Neural progenitor cell (in vitro differentiated cells): ENCODE results near the gene PNMT. TPM values are rescaled to one million over a fixed set of nuclear protein-coding genes. Genes with fewer than 3 reads are reported as not detected.

ENCODE experiments used
- DNase-seq: peaks from one replicate; pipeline ENCODE4 v3.0.0-alpha.2; 2016; ENCODE audit warnings: low spot score
- H2AFZ ChIP-seq: fragments of 200-600 bp; sonication (generic); replicated peaks from 2 replicates; pipeline ENCODE4 v1.6.1; 2016; ENCODE audit warnings: antibody characterized with exemption
- H3F3A ChIP-seq: fragments of 200-600 bp; sonication (generic); 2 replicates; pipeline ENCODE4 v1.6.1; 2016; ENCODE audit warnings: antibody characterized with exemption, low read depth
- H3K27ac ChIP-seq: fragments of 200-600 bp; sonication (generic); 2 replicates; pipeline ENCODE4 v1.5.1; 2016; ENCODE audit warnings: mild to moderate bottlenecking
- H3K27me3 ChIP-seq: fragments of 200-600 bp; sonication (generic); 2 replicates; pipeline ENCODE4 v1.6.1; 2016; ENCODE audit warnings: mild to moderate bottlenecking, moderate library complexity
- H3K36me3 ChIP-seq: fragments of 200-600 bp; sonication (generic); 2 replicates; pipeline ENCODE4 v1.5.1; 2016
- H3K4me1 ChIP-seq: fragments of 200-600 bp; sonication (generic); 2 replicates; pipeline ENCODE4 v1.6.1; 2016; ENCODE audit warnings: mixed run types
- H3K4me2 ChIP-seq: fragments of 200-600 bp; sonication (generic); 2 replicates; pipeline ENCODE4 v1.6.1; 2016
- H3K4me3 ChIP-seq: fragments of 200-600 bp; sonication (generic); 2 replicates; pipeline ENCODE4 v1.5.1; 2016
- H3K79me2 ChIP-seq: fragments of 200-600 bp; sonication (generic); 2 replicates; pipeline ENCODE4 v1.6.1; 2016; ENCODE audit warnings: low read depth
- H3K9ac ChIP-seq: fragments of 200-600 bp; sonication (generic); 2 replicates; pipeline ENCODE4 v1.6.1; 2016
- H3K9me3 ChIP-seq: fragments of 200-600 bp; sonication (generic); 2 replicates; pipeline ENCODE4 v1.5.1; 2016; ENCODE audit warnings: low read depth
- H4K20me1 ChIP-seq: fragments of 200-600 bp; sonication (generic); 2 replicates; pipeline ENCODE4 v1.6.1; 2016; ENCODE audit warnings: low read depth
- H3K27ac Mint-ChIP-seq: 3 replicates; pipeline ENCODE4 v1.8.0; 2021; ENCODE audit warnings: mixed read lengths
- H3K27me3 Mint-ChIP-seq: 2 replicates; pipeline ENCODE4 v1.8.0; 2022; ENCODE audit warnings: low read depth, mild to moderate bottlenecking, inconsistent platforms, moderate library complexity, mixed read lengths; ENCODE audit not compliant: insufficient read depth
- H3K36me3 Mint-ChIP-seq: 3 replicates; pipeline ENCODE4 v1.8.0; 2021; ENCODE audit warnings: mixed read lengths
- H3K4me1 Mint-ChIP-seq: 3 replicates; pipeline ENCODE4 v1.8.0; 2021; ENCODE audit warnings: mixed read lengths
- H3K4me3 Mint-ChIP-seq: 3 replicates; pipeline ENCODE4 v1.8.0; 2021; ENCODE audit warnings: mild to moderate bottlenecking, moderate library complexity, mixed read lengths
- H3K9me3 Mint-ChIP-seq: 3 replicates; pipeline ENCODE4 v1.8.0; 2020; ENCODE audit warnings: mixed read lengths
- CTCF ChIP-seq: fragments of 200-600 bp; sonication (generic); IDR thresholded peaks from 2 replicates; pipeline ENCODE4 v1.5.1; 2017; ENCODE audit warnings: antibody characterized with exemption, mild to moderate bottlenecking
- EZH2 ChIP-seq: fragments of 200-600 bp; sonication (generic); IDR thresholded peaks from 2 replicates; pipeline ENCODE4 v1.6.1; 2017; ENCODE audit warnings: antibody characterized with exemption, mild to moderate bottlenecking, moderate library complexity
- EZH2phosphoT487 ChIP-seq: fragments of 200-600 bp; sonication (generic); IDR thresholded peaks from 2 replicates; pipeline ENCODE4 v1.6.1; 2017; ENCODE audit warnings: antibody characterized with exemption
- total RNA-seq: library from RNA; depleted of rRNA; stranded (reverse); fragments of >200 nt; gene quantifications from 2 replicates; pipeline ENCODE4 v1.2.3, GENCODE V29; 2015; ENCODE audit warnings: low replicate concordance

The PNMT gene
- total RNA-seq, 1 donor from 2014 or later = not detected

- Histone ChIP-seq H3K4me3 (peak overlapping the region; percentile 67), H3K27ac (no peak overlapping the region)
- H3K36me3 Mint-ChIP-seq = peaks cover 2% of the 10 kb centered on the region
These were observed 29.9 kb upstream of the PNMT start for GRCh38 chr17:39638317-39638716.

GRCh38 chr17:39639043-39639442, 29.2 kb upstream of the PNMT start:
- H2AFZ ChIP-seq = no peak overlapping the region
- Mint-ChIP-seq H3K27ac (no peak overlapping the region), H3K4me1 (peaks cover 54% of the 10 kb centered on the region), H3K27me3 (peaks cover 7% of the 10 kb centered on the region), H3K9me3 (no peaks in the 10 kb centered on the region), H3K4me3 (peak overlapping the region; percentile 71), H3K36me3 (peaks cover 2% of the 10 kb centered on the region)
- H3K36me3 ChIP-seq = no peaks in the 10 kb centered on the region
- no peaks in the 10 kb centered on the region for H3K27me3 ChIP-seq
- peaks cover 58% of the 10 kb centered on the region for H3K79me2 ChIP-seq
- H3K27ac ChIP-seq = no peak overlapping the region
- no peak overlapping the region for H3K4me3 ChIP-seq
- DNase-seq = no peak
- H3K4me2 ChIP-seq = no peak overlapping the region
- peaks cover 62% of the 10 kb centered on the region for H4K20me1 ChIP-seq
- H3K9ac ChIP-seq = no peak overlapping the region
- no peaks in the 10 kb centered on the region for H3K9me3 ChIP-seq
- no peak for TF ChIP-seq EZH2
- TF ChIP-seq EZH2phosphoT487 = no peak
- TF ChIP-seq CTCF = no peak
- peaks cover 36% of the 10 kb centered on the region for H3K4me1 ChIP-seq
- peaks cover 21% of the 10 kb centered on the region for H3F3A ChIP-seq

More at GRCh38 chr17:39638317-39638716, 29.9 kb upstream of the PNMT start:
- no peaks in the 10 kb centered on the region for H3K27me3 ChIP-seq
- H3K4me1 ChIP-seq = peaks cover 36% of the 10 kb centered on the region
- H3K79me2 ChIP-seq = peaks cover 51% of the 10 kb centered on the region
- peaks cover 21% of the 10 kb centered on the region for H3F3A ChIP-seq
- Mint-ChIP-seq H3K9me3 (no peaks in the 10 kb centered on the region), H3K4me3 (peak overlapping the region; percentile 90), H3K27ac (no peak overlapping the region), H3K4me1 (peaks cover 52% of the 10 kb centered on the region), H3K27me3 (peaks cover 3% of the 10 kb centered on the region)
- H3K4me2 ChIP-seq = peak overlapping the region; percentile 88
- H3K9ac ChIP-seq = no peak overlapping the region
- peaks cover 56% of the 10 kb centered on the region for H4K20me1 ChIP-seq
- no peaks in the 10 kb centered on the region for H3K36me3 ChIP-seq
- H2AFZ ChIP-seq = no peak overlapping the region
- no peak for DNase-seq
- H3K9me3 ChIP-seq = no peaks in the 10 kb centered on the region
- TF ChIP-seq CTCF (no peak), EZH2 (no peak), EZH2phosphoT487 (no peak)

GRCh38 chr17:39639566-39640458, 28.4 kb upstream of the PNMT start:
- TF ChIP-seq EZH2phosphoT487 (no peak), EZH2 (no peak), CTCF (no peak)
- Mint-ChIP-seq H3K27ac (peak overlapping the region; percentile 70), H3K4me3 (peak overlapping the region; percentile 71), H3K27me3 (peaks cover 7% of the 10 kb centered on the region), H3K36me3 (peaks cover 2% of the 10 kb centered on the region), H3K4me1 (peaks cover 55% of the 10 kb centered on the region), H3K9me3 (no peaks in the 10 kb centered on the region)
- H3K36me3 ChIP-seq = no peaks in the 10 kb centered on the region
- H3K4me1 ChIP-seq = peaks cover 43% of the 10 kb centered on the region
- peak overlapping the region; percentile 2 for H3K4me2 ChIP-seq
- H3K9me3 ChIP-seq = no peaks in the 10 kb centered on the region
- H3K9ac ChIP-seq = no peak overlapping the region
- no peak overlapping the region for H3K4me3 ChIP-seq
- H2AFZ ChIP-seq = no peak overlapping the region
- H4K20me1 ChIP-seq = peaks cover 69% of the 10 kb centered on the region
- H3K79me2 ChIP-seq = peaks cover 60% of the 10 kb centered on the region
- H3K27ac ChIP-seq = no peak overlapping the region
- H3F3A ChIP-seq = peaks cover 25% of the 10 kb centered on the region
- H3K27me3 ChIP-seq = no peaks in the 10 kb centered on the region
- DNase-seq = no peak
